SK-N-SH treated with all-trans-retinoic acid at 6 μM for 48 hours (cell line): ENCODE measurements around the gene CCDC102A.

Experiments
- ARNTL ChIP-seq: fragments of 450-650 bp; formaldehyde crosslinking; IDR thresholded peaks from 2 replicates; pipeline ENCODE4 v1.5.0; 2020; ENCODE audit warnings: low read depth, mild to moderate bottlenecking, moderate library complexity, borderline replicate concordance
- CSRNP3 ChIP-seq: fragments of 250-450 bp; sonication (Bioruptor Pico); IDR thresholded peaks from 2 replicates; pipeline ENCODE4 v1.5.1; 2021; ENCODE audit warnings: mild to moderate bottlenecking, moderate library complexity
- GLIS3 ChIP-seq: fragments of 250-450 bp; sonication (Bioruptor Pico); IDR thresholded peaks from 2 replicates; pipeline ENCODE4 v1.5.0; 2020; ENCODE audit warnings: mild to moderate bottlenecking, moderate library complexity
- ISL1 ChIP-seq: fragments of 250-450 bp; sonication (Bioruptor Pico); IDR thresholded peaks from 2 replicates; pipeline ENCODE4 v2.1.2; 2022; ENCODE audit warnings: mild to moderate bottlenecking, moderate library complexity
- RARB ChIP-seq: fragments of 250-450 bp; sonication (Bioruptor Pico); IDR thresholded peaks from 2 replicates; pipeline ENCODE4 v1.8.0; 2021; ENCODE audit warnings: mild to moderate bottlenecking, moderate library complexity
- SNAI2 ChIP-seq: fragments of 250-450 bp; sonication (Bioruptor Pico); IDR thresholded peaks from 2 replicates; pipeline ENCODE4 v1.5.0; 2020; ENCODE audit warnings: mild to moderate bottlenecking, moderate library complexity
- TOX ChIP-seq: fragments of 250-450 bp; sonication (Bioruptor Pico); IDR thresholded peaks from 2 replicates; pipeline ENCODE4 v1.8.0; 2021; ENCODE audit warnings: mild to moderate bottlenecking, moderate library complexity, borderline replicate concordance
- ZC3H10 ChIP-seq: fragments of 250-450 bp; sonication (Bioruptor Pico); IDR thresholded peaks from 2 replicates; pipeline ENCODE4 v1.5.1; 2021; ENCODE audit warnings: mild to moderate bottlenecking, moderate library complexity
- ZFP3 ChIP-seq: fragments of 250-450 bp; sonication (Bioruptor Pico); IDR thresholded peaks from 2 replicates; pipeline ENCODE4 v1.5.0; 2020; ENCODE audit warnings: mild to moderate bottlenecking, moderate library complexity
- ZNF8 ChIP-seq: fragments of 450-650 bp; formaldehyde crosslinking; IDR thresholded peaks from 2 replicates; pipeline ENCODE4 v1.5.0; 2020; ENCODE audit warnings: mild to moderate bottlenecking, moderate library complexity
- TF ChIP-seq, protein P1 (sequence below): fragments of 250-450 bp; sonication (Bioruptor Pico); IDR thresholded peaks from 2 replicates; pipeline ENCODE4 v1.5.1; 2020; ENCODE audit warnings: low read depth, mild to moderate bottlenecking, moderate library complexity

GRCh38 chr16:57501492-57501891 is 34.9 kb downstream of the CCDC102A start:
- TF ChIP-seq, protein P1, sequence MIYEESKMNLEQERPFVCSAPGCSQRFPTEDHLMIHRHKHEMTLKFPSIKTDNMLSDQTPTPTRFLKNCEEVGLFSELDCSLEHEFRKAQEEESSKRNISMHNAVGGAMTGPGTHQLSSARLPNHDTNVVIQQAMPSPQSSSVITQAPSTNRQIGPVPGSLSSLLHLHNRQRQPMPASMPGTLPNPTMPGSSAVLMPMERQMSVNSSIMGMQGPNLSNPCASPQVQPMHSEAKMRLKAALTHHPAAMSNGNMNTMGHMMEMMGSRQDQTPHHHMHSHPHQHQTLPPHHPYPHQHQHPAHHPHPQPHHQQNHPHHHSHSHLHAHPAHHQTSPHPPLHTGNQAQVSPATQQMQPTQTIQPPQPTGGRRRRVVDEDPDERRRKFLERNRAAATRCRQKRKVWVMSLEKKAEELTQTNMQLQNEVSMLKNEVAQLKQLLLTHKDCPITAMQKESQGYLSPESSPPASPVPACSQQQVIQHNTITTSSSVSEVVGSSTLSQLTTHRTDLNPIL (CRISPR knock-in tag), result no peak
- TF ChIP-seq ARNTL (CRISPR knock-in tag), result no peak
- no peak for TF ChIP-seq ZC3H10 (CRISPR knock-in tag)
- no peak for TF ChIP-seq ISL1 (CRISPR knock-in tag)
- TF ChIP-seq GLIS3 (CRISPR knock-in tag), result no peak
- TF ChIP-seq CSRNP3, result no peak
- TF ChIP-seq TOX, result no peak
- no peak for TF ChIP-seq SNAI2
- TF ChIP-seq RARB, result no peak
- TF ChIP-seq ZFP3, result no peak
- TF ChIP-seq ZNF8 (CRISPR knock-in tag), result no peak
